ENCODE measurements around the gene MDM1.

Gene MDM1

GRCh38 chr12:68345763-68346162 lies 13.6 kb upstream of the MDM1 start:
- peaks cover 12% of the 10 kb centered on the region for H3K4me1 Mint-ChIP-seq (ENCODE audit: low read depth)
- peaks cover 2% of the 10 kb centered on the region for H3K36me3 Mint-ChIP-seq (ENCODE audit: low read depth)
- no peak for DNase-seq (ENCODE audit: low spot score)
- no peaks in the 10 kb centered on the region for H3K9me3 Mint-ChIP-seq
- no peak overlapping the region for H3K4me3 Mint-ChIP-seq
- no peak overlapping the region for H3K27ac Mint-ChIP-seq
- H3K27me3 Mint-ChIP-seq (ENCODE audit: low read depth), result peaks cover 53% of the 10 kb centered on the region

GRCh38 chr12:68344126-68344525 lies 12.0 kb upstream of the MDM1 start:
- DNase-seq (ENCODE audit: low spot score), result no peak
- no peak overlapping the region for H3K27ac Mint-ChIP-seq
- peaks cover 12% of the 10 kb centered on the region for H3K4me1 Mint-ChIP-seq (ENCODE audit: low read depth)
- H3K27me3 Mint-ChIP-seq (ENCODE audit: low read depth), result peaks cover 59% of the 10 kb centered on the region
- no peak overlapping the region for H3K4me3 Mint-ChIP-seq
- H3K9me3 Mint-ChIP-seq, result no peaks in the 10 kb centered on the region
- peaks cover 2% of the 10 kb centered on the region for H3K36me3 Mint-ChIP-seq (ENCODE audit: low read depth)

GRCh38 chr12:68342966-68343365 lies 10.8 kb upstream of the MDM1 start:
- Mint-ChIP-seq H3K27ac (no peak overlapping the region), H3K4me3 (no peak overlapping the region), H3K4me1 (ENCODE audit: low read depth) (peaks cover 12% of the 10 kb centered on the region), H3K27me3 (ENCODE audit: low read depth) (peaks cover 67% of the 10 kb centered on the region), H3K9me3 (no peaks in the 10 kb centered on the region), H3K36me3 (ENCODE audit: low read depth) (peaks cover 2% of the 10 kb centered on the region)
- no peak for DNase-seq (ENCODE audit: low spot score)

GRCh38 chr12:68341822-68342221 lies 9.7 kb upstream of the MDM1 start:
- no peak for DNase-seq (ENCODE audit: low spot score)
- Mint-ChIP-seq H3K27ac (no peak overlapping the region), H3K9me3 (no peaks in the 10 kb centered on the region), H3K4me3 (no peak overlapping the region), H3K36me3 (ENCODE audit: low read depth) (peaks cover 2% of the 10 kb centered on the region), H3K27me3 (ENCODE audit: low read depth) (peaks cover 66% of the 10 kb centered on the region), H3K4me1 (ENCODE audit: low read depth) (peaks cover 12% of the 10 kb centered on the region)

- Mint-ChIP-seq H3K27ac (no peak overlapping the region), H3K27me3 (ENCODE audit: low read depth) (peaks cover 69% of the 10 kb centered on the region), H3K36me3 (ENCODE audit: low read depth) (peaks cover under 1% of the 10 kb centered on the region), H3K4me1 (ENCODE audit: low read depth) (peaks cover 3% of the 10 kb centered on the region), H3K4me3 (no peak overlapping the region), H3K9me3 (no peaks in the 10 kb centered on the region)
- DNase-seq (ENCODE audit: low spot score), result no peak
These were observed 8.5 kb upstream of the MDM1 start for GRCh38 chr12:68340404-68341270.

- Mint-ChIP-seq H3K27me3 (ENCODE audit: low read depth) (peaks cover 49% of the 10 kb centered on the region), H3K36me3 (ENCODE audit: low read depth) (no peaks in the 10 kb centered on the region), H3K4me3 (no peak overlapping the region), H3K4me1 (ENCODE audit: low read depth) (peaks cover 20% of the 10 kb centered on the region), H3K27ac (no peak overlapping the region), H3K9me3 (no peaks in the 10 kb centered on the region)
- no peak for DNase-seq (ENCODE audit: low spot score)
These were observed 4.7 kb upstream of the MDM1 start for GRCh38 chr12:68336889-68337303.

GRCh38 chr12:68335462-68335861 lies 3.3 kb upstream of the MDM1 start:
- DNase-seq (ENCODE audit: low spot score), result no peak
- peaks cover 27% of the 10 kb centered on the region for H3K4me1 Mint-ChIP-seq (ENCODE audit: low read depth)
- no peak overlapping the region for H3K4me3 Mint-ChIP-seq
- H3K36me3 Mint-ChIP-seq (ENCODE audit: low read depth), result no peaks in the 10 kb centered on the region
- peaks cover 37% of the 10 kb centered on the region for H3K27me3 Mint-ChIP-seq (ENCODE audit: low read depth)
- H3K9me3 Mint-ChIP-seq, result no peaks in the 10 kb centered on the region
- no peak overlapping the region for H3K27ac Mint-ChIP-seq

- peak; percentile 36 for DNase-seq (ENCODE audit: low spot score)
- Mint-ChIP-seq H3K27ac (peak overlapping the region; percentile 5), H3K36me3 (ENCODE audit: low read depth) (peaks cover 1% of the 10 kb centered on the region), H3K4me1 (ENCODE audit: low read depth) (peaks cover 30% of the 10 kb centered on the region), H3K9me3 (no peaks in the 10 kb centered on the region), H3K27me3 (ENCODE audit: low read depth) (peaks cover 30% of the 10 kb centered on the region), H3K4me3 (peak overlapping the region; percentile 19)
These were observed 2.0 kb upstream of the MDM1 start for GRCh38 chr12:68334132-68334531.

GRCh38 chr12:68332728-68333630 lies 817 bp upstream of the MDM1 start:
- DNase-seq (ENCODE audit: low spot score), result no peak
- no peaks in the 10 kb centered on the region for H3K9me3 Mint-ChIP-seq
- peaks cover 33% of the 10 kb centered on the region for H3K4me1 Mint-ChIP-seq (ENCODE audit: low read depth)
- peak overlapping the region; percentile 87 for H3K4me3 Mint-ChIP-seq
- H3K27me3 Mint-ChIP-seq (ENCODE audit: low read depth), result peaks cover 22% of the 10 kb centered on the region
- peak overlapping the region; percentile 74 for H3K27ac Mint-ChIP-seq
- peaks cover 1% of the 10 kb centered on the region for H3K36me3 Mint-ChIP-seq (ENCODE audit: low read depth)

- H3K27ac Mint-ChIP-seq, result no peak overlapping the region
- H3K4me3 Mint-ChIP-seq, result peak overlapping the region; percentile 87
- no peak for DNase-seq (ENCODE audit: low spot score)
- no peaks in the 10 kb centered on the region for H3K9me3 Mint-ChIP-seq
- peaks cover 36% of the 10 kb centered on the region for H3K4me1 Mint-ChIP-seq (ENCODE audit: low read depth)
- peaks cover 2% of the 10 kb centered on the region for H3K36me3 Mint-ChIP-seq (ENCODE audit: low read depth)
- peaks cover 14% of the 10 kb centered on the region for H3K27me3 Mint-ChIP-seq (ENCODE audit: low read depth)
These were observed 678 bp downstream of the MDM1 start for GRCh38 chr12:68331500-68331868.

GRCh38 chr12:68327896-68328295 lies 4.3 kb downstream of the MDM1 start:
- Mint-ChIP-seq H3K36me3 (ENCODE audit: low read depth) (peaks cover 15% of the 10 kb centered on the region), H3K27me3 (ENCODE audit: low read depth) (no peaks in the 10 kb centered on the region), H3K4me1 (ENCODE audit: low read depth) (peaks cover 21% of the 10 kb centered on the region)

GRCh38 chr12:68326716-68327115 lies 5.4 kb downstream of the MDM1 start:
- peaks cover 17% of the 10 kb centered on the region for H3K36me3 Mint-ChIP-seq (ENCODE audit: low read depth)
- no peaks in the 10 kb centered on the region for H3K27me3 Mint-ChIP-seq (ENCODE audit: low read depth)
- peaks cover 18% of the 10 kb centered on the region for H3K4me1 Mint-ChIP-seq (ENCODE audit: low read depth)
- H3K9me3 Mint-ChIP-seq, result no peaks in the 10 kb centered on the region
- DNase-seq (ENCODE audit: low spot score), result no peak
- no peak overlapping the region for H3K4me3 Mint-ChIP-seq
- no peak overlapping the region for H3K27ac Mint-ChIP-seq

More at GRCh38 chr12:68327896-68328295, 4.3 kb downstream of the MDM1 start:
- DNase-seq (ENCODE audit: low spot score), result no peak
- H3K27ac Mint-ChIP-seq, result no peak overlapping the region
- no peaks in the 10 kb centered on the region for H3K9me3 Mint-ChIP-seq
- H3K4me3 Mint-ChIP-seq, result no peak overlapping the region

- peaks cover 17% of the 10 kb centered on the region for H3K36me3 Mint-ChIP-seq (ENCODE audit: low read depth)
- no peak overlapping the region for H3K27ac Mint-ChIP-seq
- peaks cover 12% of the 10 kb centered on the region for H3K4me1 Mint-ChIP-seq (ENCODE audit: low read depth)
- DNase-seq (ENCODE audit: low spot score), result no peak
- no peak overlapping the region for H3K4me3 Mint-ChIP-seq
- no peaks in the 10 kb centered on the region for H3K27me3 Mint-ChIP-seq (ENCODE audit: low read depth)
- no peaks in the 10 kb centered on the region for H3K9me3 Mint-ChIP-seq
These were observed 6.2 kb downstream of the MDM1 start for GRCh38 chr12:68325966-68326365.

GRCh38 chr12:68324531-68324930 lies 7.6 kb downstream of the MDM1 start:
- Mint-ChIP-seq H3K4me1 (ENCODE audit: low read depth) (peaks cover 11% of the 10 kb centered on the region), H3K36me3 (ENCODE audit: low read depth) (peaks cover 16% of the 10 kb centered on the region), H3K4me3 (no peak overlapping the region), H3K27me3 (ENCODE audit: low read depth) (no peaks in the 10 kb centered on the region), H3K27ac (no peak overlapping the region), H3K9me3 (no peaks in the 10 kb centered on the region)
- no peak for DNase-seq (ENCODE audit: low spot score)

All from T-helper 2 cell treated with Interferon-gamma antibody and Interleukin-4, amounts not matched to agents 5 μg/mL and 100 μg/mL, for 36 hours (primary cell).